ENCODE results near the gene LMAN1. TPM values are rescaled to one million over a fixed set of nuclear protein-coding genes. Genes with fewer than 3 reads are reported as not detected.

The LMAN1 gene
- total RNA-seq, 2 donors from 2014 or later, result 86.6 to 86.7 TPM

GRCh38 chr18:59354731-59355130, 4.3 kb downstream of the LMAN1 start:
- Histone ChIP-seq H3K27ac (no peak overlapping the region), H3K9me3 (no peaks in the 10 kb centered on the region), H3K36me3 (replicated peaks in 1 of 2; ENCODE audit: insufficient read depth in 1 of 2, low read depth in 2 of 2) (peaks cover 7 to 22% of the 10 kb centered on the region in 2 donors), H3K4me1 (peaks cover 28% of the 10 kb centered on the region), H3K27me3 (no peaks in the 10 kb centered on the region), H3K4me3 (no peak overlapping the region)
- intact Hi-C loops (cut with DNase I), result no loop called here
- DNase-seq (no peak), ATAC-seq (no peak)
- 62 to 71% methylated on average over 2 of the region's 2 CpGs for WGBS, 2 donors
- TF ChIP-seq POLR2A (IDR thresholded peaks at IDR 0.05), result no peak
- no peak for TF ChIP-seq CTCF (IDR thresholded peaks at IDR 0.05)

GRCh38 chr18:59353079-59353680, 5.9 kb downstream of the LMAN1 start:
- intact Hi-C loops (cut with DNase I), result no loop called here
- no peaks in the 10 kb centered on the region for H3K9me3 ChIP-seq
- H3K27me3 ChIP-seq, result no peaks in the 10 kb centered on the region
- ATAC-seq (no peak), DNase-seq (no peak)
- TF ChIP-seq CTCF (IDR thresholded peaks at IDR 0.05) (no peak), POLR2A (IDR thresholded peaks at IDR 0.05) (no peak)
- H3K4me3 ChIP-seq, result no peak overlapping the region
- H3K4me1 ChIP-seq, result peaks cover 26% of the 10 kb centered on the region
- H3K27ac ChIP-seq, result no peak overlapping the region
- peaks cover 9 to 30% of the 10 kb centered on the region in 2 donors for H3K36me3 ChIP-seq (replicated peaks in 1 of 2; ENCODE audit: insufficient read depth in 1 of 2, low read depth in 2 of 2)
- 43 to 61% methylated on average over 4 of the region's 4 CpGs for WGBS, 2 donors

- DNase-seq (no peak), ATAC-seq (no peak)
- H3K4me1 ChIP-seq, result peaks cover 23% of the 10 kb centered on the region
- no peak overlapping the region for H3K27ac ChIP-seq
- no peaks in the 10 kb centered on the region for H3K9me3 ChIP-seq
- WGBS, 2 donors, result 78 to 86% methylated on average over 3 of the region's 3 CpGs
- H3K36me3 ChIP-seq (replicated peaks in 1 of 2; ENCODE audit: insufficient read depth in 1 of 2, low read depth in 2 of 2), result peaks cover 17 to 34% of the 10 kb centered on the region in 2 donors
- TF ChIP-seq CTCF (IDR thresholded peaks at IDR 0.05), result no peak
- no peak for TF ChIP-seq POLR2A (IDR thresholded peaks at IDR 0.05)
- H3K27me3 ChIP-seq, result no peaks in the 10 kb centered on the region
- H3K4me3 ChIP-seq, result no peak overlapping the region
- intact Hi-C loops (cut with DNase I), result no loop called here
Measured at GRCh38 chr18:59352250-59352855, 6.7 kb downstream of the LMAN1 start.

- no peak for ATAC-seq
- TF ChIP-seq CTCF (IDR thresholded peaks at IDR 0.05) (no peak), POLR2A (IDR thresholded peaks at IDR 0.05) (no peak)
- intact Hi-C loops (cut with DNase I), result no loop called here
- Histone ChIP-seq H3K9me3 (no peaks in the 10 kb centered on the region), H3K4me3 (no peak overlapping the region), H3K36me3 (replicated peaks in 1 of 2; ENCODE audit: insufficient read depth in 1 of 2, low read depth in 2 of 2) (peaks cover 10 to 38% of the 10 kb centered on the region in 2 donors), H3K4me1 (peaks cover 3% of the 10 kb centered on the region), H3K27ac (no peak overlapping the region), H3K27me3 (no peaks in the 10 kb centered on the region)
- WGBS, 2 donors, result 96 to 98% methylated on average over 4 of the region's 4 CpGs
- DNase-seq, result no peak
Measured at GRCh38 chr18:59345556-59345955, 13.5 kb downstream of the LMAN1 start.

- no peak overlapping the region for H3K27ac ChIP-seq
- DNase-seq (no peak), ATAC-seq (no peak)
- H3K9me3 ChIP-seq, result peaks cover 0 to 4% (median 0%) of the 10 kb centered on the region in 3 donors
- peaks cover 11 to 39% of the 10 kb centered on the region in 2 donors for H3K36me3 ChIP-seq (replicated peaks in 1 of 2; ENCODE audit: insufficient read depth in 1 of 2, low read depth in 2 of 2)
- WGBS, 2 donors, result 0 to 59% methylated on average over 1 of the region's 1 CpG
- H3K4me3 ChIP-seq, result no peak overlapping the region
- intact Hi-C loops (cut with DNase I), result no loop called here
- no peaks in the 10 kb centered on the region for H3K27me3 ChIP-seq
- H3K4me1 ChIP-seq, result peaks cover 3% of the 10 kb centered on the region
- TF ChIP-seq POLR2A (IDR thresholded peaks at IDR 0.05) (no peak), CTCF (IDR thresholded peaks at IDR 0.05) (no peak)
Measured at GRCh38 chr18:59344996-59345395, 14.1 kb downstream of the LMAN1 start.

Measured in body of pancreas (tissue), 4 donors.